Thyroid gland (tissue), 4 donors: ENCODE measurements around the gene TRPT1. TPM values are rescaled to one million over a fixed set of nuclear protein-coding genes. Genes with fewer than 3 reads are reported as not detected.
A peak's percentile ranks its signal among the peaks of the same experiment; 100 is the strongest.

ENCODE experiments used
- DNase-seq, 2 donors: peaks; one replicate each; pipeline ENCODE4 v3.0.0-alpha.2; 2019
- H3K27ac ChIP-seq, 3 donors: fragments of 200-600 bp; sonication (generic); 1 replicate in 2 of 3; 2 replicates in 1 of 3; pipeline ENCODE4 v1.5.1; 2016 to 2019; ENCODE audit warnings: mild to moderate bottlenecking in 1 of 3, moderate library complexity in 1 of 3
- H3K27me3 ChIP-seq: fragments of 200-600 bp; sonication (generic); one replicate; pipeline ENCODE4 v1.5.1; 2019
- H3K36me3 ChIP-seq, 2 donors: fragments of 200-600 bp; sonication (generic); one replicate each; pipeline ENCODE4 v1.5.1; 2016 to 2019
- H3K4me1 ChIP-seq, 2 donors: fragments of 200-600 bp; sonication (generic); one replicate each; pipeline ENCODE4 v1.5.1; 2017 to 2019
- H3K4me3 ChIP-seq, 3 donors: fragments of 200-600 bp; sonication (generic); replicated peaks in 1 of 3; 1 replicate in 2 of 3; 2 replicates in 1 of 3; pipeline ENCODE4 v1.5.1; 2016; ENCODE audit warnings: mild to moderate bottlenecking in 1 of 3
- H3K9me3 ChIP-seq: fragments of 200-600 bp; sonication (generic); one replicate; pipeline ENCODE4 v1.5.1; 2017
- CTCF ChIP-seq, 6 experiments: fragments of 200-600 bp in 3 of 6; fragments of 450-650 bp in 3 of 6; sonication (generic) in 3 of 6; IDR thresholded peaks; one replicate each; pipeline ENCODE4 v1.5.1; 2016 to 2019; ENCODE audit warnings: antibody characterized with exemption in 6 of 6, mild to moderate bottlenecking in 2 of 6, inconsistent platforms in 1 of 6, moderate library complexity in 1 of 6
- POLR2A ChIP-seq, 2 donors: fragments of 450-650 bp; IDR thresholded peaks; one replicate each; pipeline ENCODE4 v1.6.1; 2017; ENCODE audit warnings: antibody characterized with exemption in 2 of 2, mild to moderate bottlenecking in 2 of 2, moderate library complexity in 1 of 2
- WGBS, 2 donors: methylation state at CpG; one replicate each; pipeline ENCODE4 v1.1.5; 2017; 5-methylcytosine and 5-hydroxymethylcytosine counted together
- intact Hi-C: fragments of 100-400 bp; cut with DNase I; formaldehyde crosslinking; loops from one replicate; pipeline ENCODE4 v1.15.1; 2023
- total RNA-seq, 4 donors: library from RNA; depleted of rRNA; stranded (reverse); fragments of >200 nt; gene quantifications; one replicate each; pipeline ENCODE4 v1.2.3, GENCODE V29; 2016

Gene TRPT1
- total RNA-seq, 4 donors from 2014 or later: 50.5 to 90.8 (median 65.9) TPM

- no peak for DNase-seq
- no peaks in the 10 kb centered on the region for H3K36me3 ChIP-seq
- peaks cover 36 to 37% of the 10 kb centered on the region in 2 donors for H3K4me1 ChIP-seq
- H3K27ac ChIP-seq: no peak overlapping the region
- no peak for TF ChIP-seq CTCF (IDR thresholded peaks at IDR 0.05)
- TF ChIP-seq POLR2A (IDR thresholded peaks at IDR 0.05): no peak
- no peaks in the 10 kb centered on the region for H3K27me3 ChIP-seq
- 67 to 73% methylated on average over 5 of the region's 5 CpGs for WGBS, 2 donors
- H3K4me3 ChIP-seq: no peak overlapping the region
- intact Hi-C loops: no loop called here
- no peaks in the 10 kb centered on the region for H3K9me3 ChIP-seq
These were observed 18.1 kb upstream of the TRPT1 start for GRCh38 chr11:64244107-64244506.

GRCh38 chr11:64243236-64243854 lies 17.4 kb upstream of the TRPT1 start:
- TF ChIP-seq CTCF (IDR thresholded peaks at IDR 0.05): no peak
- no peak for TF ChIP-seq POLR2A (IDR thresholded peaks at IDR 0.05)
- intact Hi-C loops: no loop called here
- 85 to 88% methylated on average over 8 of the region's 8 CpGs for WGBS, 2 donors

GRCh38 chr11:64241491-64242374 lies 15.7 kb upstream of the TRPT1 start:
- 0 to 1% methylated on average over 37 to 44 of the region's 63 CpGs for WGBS, 2 donors
- H3K4me1 ChIP-seq: peaks cover 31 to 36% of the 10 kb centered on the region in 2 donors

More at GRCh38 chr11:64243236-64243854, 17.4 kb upstream of the TRPT1 start:
- no peak for DNase-seq
- H3K27ac ChIP-seq: peak overlapping the region in 2 of 3 donors; percentile 78 to 99
- H3K4me1 ChIP-seq: peaks cover 36 to 37% of the 10 kb centered on the region in 2 donors
- H3K9me3 ChIP-seq: no peaks in the 10 kb centered on the region
- H3K27me3 ChIP-seq: no peaks in the 10 kb centered on the region
- H3K4me3 ChIP-seq: no peak overlapping the region
- peaks cover 0 to under 1% of the 10 kb centered on the region in 2 donors for H3K36me3 ChIP-seq

GRCh38 chr11:64241241-64241490 lies 15.2 kb upstream of the TRPT1 start:
- H3K9me3 ChIP-seq: no peaks in the 10 kb centered on the region
- 0% methylated on average over 6 to 12 of the region's 24 CpGs for WGBS, 2 donors
- DNase-seq: peak; percentile 99 to 100
- peak overlapping the region in 2 of 3 donors; percentile 35 to 45 for H3K4me3 ChIP-seq
- intact Hi-C loops: no loop called here
- H3K36me3 ChIP-seq: peaks cover 10 to 12% of the 10 kb centered on the region in 2 donors
- peak overlapping the region; percentile 95 to 99 (median 98) for H3K27ac ChIP-seq
- TF ChIP-seq POLR2A (IDR thresholded peaks at IDR 0.05) (no peak), CTCF (IDR thresholded peaks at IDR 0.05) (no peak)
- no peaks in the 10 kb centered on the region for H3K27me3 ChIP-seq
- peaks cover 31 to 36% of the 10 kb centered on the region in 2 donors for H3K4me1 ChIP-seq

More at GRCh38 chr11:64241491-64242374, 15.7 kb upstream of the TRPT1 start:
- peak overlapping the region; percentile 28 to 95 (median 63) for H3K4me3 ChIP-seq
- intact Hi-C loops: no loop called here
- DNase-seq: peak; percentile 50 to 61
- no peaks in the 10 kb centered on the region for H3K27me3 ChIP-seq
- no peaks in the 10 kb centered on the region for H3K9me3 ChIP-seq
- H3K36me3 ChIP-seq: peaks cover 10 to 12% of the 10 kb centered on the region in 2 donors
- TF ChIP-seq CTCF (IDR thresholded peaks at IDR 0.05): no peak
- peak in 1 of 2 donors; percentile 7 for TF ChIP-seq POLR2A (IDR thresholded peaks at IDR 0.05)
- H3K27ac ChIP-seq: peak overlapping the region; percentile 78 to 99 (median 95)
